Spleen (tissue), 11 donors: ENCODE results near the gene TCEAL3. TPM values are rescaled to one million over a fixed set of nuclear protein-coding genes. Genes with fewer than 3 reads are reported as not detected.
"Not testable (repeated sequence)": the region's sequence is repeated elsewhere in the genome, so short reads cannot be mapped to it uniquely, and the experiment has no call there.

ENCODE experiments used
- DNase-seq: peaks from one replicate; pipeline ENCODE4 v3.0.0-alpha.2; 2020
- H3K27ac ChIP-seq, 8 donors: fragments of 200-600 bp; sonication (generic) in 7 of 8; 1 replicate in 4 of 8; 2 replicates in 4 of 8; pipeline versions ENCODE4 v1.5.0 to v1.8.0; 2016 to 2021; ENCODE audit warnings: inconsistent platforms in 4 of 8, mild to moderate bottlenecking in 4 of 8, moderate library complexity in 1 of 8
- H3K27me3 ChIP-seq, 7 donors: fragments of 200-600 bp; sonication (generic) in 6 of 7; replicated peaks in 1 of 7; 1 replicate in 4 of 7; 2 replicates in 3 of 7; pipeline versions ENCODE4 v1.5.0 to v1.8.0; 2016 to 2021; ENCODE audit warnings: inconsistent platforms in 3 of 7, mild to moderate bottlenecking in 1 of 7
- H3K36me3 ChIP-seq, 6 donors: fragments of 200-600 bp; sonication (generic) in 5 of 6; 1 replicate in 4 of 6; 2 replicates in 2 of 6; pipeline versions ENCODE4 v1.5.0 to v1.8.0; 2016 to 2021; ENCODE audit warnings: inconsistent platforms in 2 of 6
- H3K4me1 ChIP-seq, 6 donors: fragments of 200-600 bp; sonication (generic) in 5 of 6; 1 replicate in 3 of 6; 2 replicates in 3 of 6; pipeline versions ENCODE4 v1.5.0 to v1.8.0; 2016 to 2021; ENCODE audit warnings: inconsistent platforms in 3 of 6
- H3K4me3 ChIP-seq, 8 donors: fragments of 200-600 bp; sonication (generic) in 7 of 8; 1 replicate in 4 of 8; 2 replicates in 4 of 8; pipeline versions ENCODE4 v1.5.0 to v1.8.0; 2016 to 2021; ENCODE audit warnings: inconsistent platforms in 4 of 8, mild to moderate bottlenecking in 4 of 8, moderate library complexity in 2 of 8
- H3K9me3 ChIP-seq, 8 donors: fragments of 200-600 bp; sonication (generic) in 7 of 8; 1 replicate in 4 of 8; 2 replicates in 4 of 8; pipeline versions ENCODE4 v1.5.0 to v1.8.0; 2016 to 2021; ENCODE audit warnings: inconsistent platforms in 4 of 8
- POLR2A ChIP-seq, 3 donors: fragments of 450-650 bp; IDR thresholded peaks; one replicate each; pipeline ENCODE4 v1.5.1; 2017; ENCODE audit warnings: antibody characterized with exemption in 3 of 3, mild to moderate bottlenecking in 1 of 3
- POLR2AphosphoS5 ChIP-seq, 3 donors: sonication (generic); formaldehyde crosslinking; IDR thresholded peaks; one replicate each; pipeline ENCODE4 v1.5.1; 2017; ENCODE audit warnings: antibody characterized with exemption in 3 of 3
- WGBS, 5 donors: extraction: QIAGEN DNeasy Blood & Tissue Kit in 3 of 5; methylation state at CpG; one replicate each; pipeline versions ENCODE4 v1.1.5 to v1.1.7; 2013 to 2018; 5-methylcytosine and 5-hydroxymethylcytosine counted together
- intact Hi-C: fragments of 100-400 bp; cut with DNase I; formaldehyde crosslinking; loops from one replicate; pipeline ENCODE4 v1.15.0; 2023; ENCODE audit warnings: low total_unique reads
- polyA plus RNA-seq, 3 donors: library from polyadenylated mRNA; stranded (reverse); fragments of 200-250 nt; gene quantifications; one replicate each; pipeline ENCODE4 v1.2.1, GENCODE V29; 2013
- total RNA-seq, 7 donors: library from RNA; depleted of rRNA in 3 of 7; stranded (reverse); fragments of >200 nt in 3 of 7; fragmentation: NEBNext Ultra II Directional in 4 of 7; extraction: Animal tissue kit (Norgen Biotek cat#: 25700) in 4 of 7; gene quantifications; one replicate each; pipeline versions ENCODE4 v1.1.0 to v1.2.1, GENCODE V29; 2016 to 2021
- TF ChIP-seq, protein P1 (sequence below), 11 experiments: fragments of 200-600 bp in 7 of 11; fragments of 450-650 bp in 4 of 11; sonication (generic) in 4 of 11; IDR thresholded peaks in 8 of 11; conservative IDR thresholded peaks in 3 of 11; 1 replicate in 7 of 11; 2 replicates in 4 of 11; pipeline versions ENCODE4 v1.4.0 to v1.8.0; 2016 to 2021; ENCODE audit warnings: antibody characterized with exemption in 11 of 11, inconsistent platforms in 4 of 11, mild to moderate bottlenecking in 1 of 11
- donor health status: healthy with polysubstance abuse.
- donor health status: DM: no; HTN: no; CAD: no; lungs with moderate emphysema.
- donor health status: DM: no; HTN: no; CAD: no.
- donor health status: Bipolar disorder and iron deficiency.
- donor health status: healthy.
- donor health status: DM: no; HTN: no; CAD: no.
- donor health status: DM: yes; HTN: yes; CAD: no.

TCEAL3 gene
- total and polyA plus RNA-seq, 10 donors: 16.1 to 36.4 (median 25.4) TPM

DNA sequence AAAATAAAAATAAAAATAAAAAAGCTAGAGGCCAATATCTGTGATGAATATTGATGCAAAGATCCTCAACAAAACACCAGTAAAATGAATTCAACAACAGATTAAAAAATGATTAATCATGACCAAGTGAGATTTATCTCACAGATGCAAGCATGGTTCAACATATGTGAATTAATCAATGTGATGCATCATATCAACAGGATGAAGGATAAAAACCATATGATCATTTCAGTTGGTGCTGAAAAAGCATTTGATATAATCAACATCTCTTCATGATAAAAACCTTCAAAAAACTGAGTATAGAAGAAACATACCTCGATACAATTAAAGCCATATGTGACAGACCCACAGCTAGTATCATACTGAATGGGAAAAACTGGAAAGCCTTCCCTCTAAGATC lies 39.9 kb downstream of the TCEAL3 start:
- peaks cover 0 to 8% (median 0%) of the 10 kb centered on the region in 7 donors for H3K27me3 ChIP-seq
- no peak overlapping the region for H3K4me3 ChIP-seq
- no peaks in the 10 kb centered on the region for H3K36me3 ChIP-seq
- 65 to 96% (median 76%) methylated on average over 1 of the region's 1 CpG for WGBS, 5 donors
- intact Hi-C loops: no loop called here
- TF ChIP-seq POLR2A (IDR thresholded peaks at IDR 0.05) (no peak), POLR2AphosphoS5 (IDR thresholded peaks at IDR 0.05) (no peak)
- TF ChIP-seq, protein P1, sequence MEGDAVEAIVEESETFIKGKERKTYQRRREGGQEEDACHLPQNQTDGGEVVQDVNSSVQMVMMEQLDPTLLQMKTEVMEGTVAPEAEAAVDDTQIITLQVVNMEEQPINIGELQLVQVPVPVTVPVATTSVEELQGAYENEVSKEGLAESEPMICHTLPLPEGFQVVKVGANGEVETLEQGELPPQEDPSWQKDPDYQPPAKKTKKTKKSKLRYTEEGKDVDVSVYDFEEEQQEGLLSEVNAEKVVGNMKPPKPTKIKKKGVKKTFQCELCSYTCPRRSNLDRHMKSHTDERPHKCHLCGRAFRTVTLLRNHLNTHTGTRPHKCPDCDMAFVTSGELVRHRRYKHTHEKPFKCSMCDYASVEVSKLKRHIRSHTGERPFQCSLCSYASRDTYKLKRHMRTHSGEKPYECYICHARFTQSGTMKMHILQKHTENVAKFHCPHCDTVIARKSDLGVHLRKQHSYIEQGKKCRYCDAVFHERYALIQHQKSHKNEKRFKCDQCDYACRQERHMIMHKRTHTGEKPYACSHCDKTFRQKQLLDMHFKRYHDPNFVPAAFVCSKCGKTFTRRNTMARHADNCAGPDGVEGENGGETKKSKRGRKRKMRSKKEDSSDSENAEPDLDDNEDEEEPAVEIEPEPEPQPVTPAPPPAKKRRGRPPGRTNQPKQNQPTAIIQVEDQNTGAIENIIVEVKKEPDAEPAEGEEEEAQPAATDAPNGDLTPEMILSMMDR (IDR thresholded peaks at IDR 0.05 in 8 of 11, conservative IDR thresholded peaks at IDR 0.05 in 3 of 11): no peak
- H3K27ac ChIP-seq: no peak overlapping the region
- no peaks in the 10 kb centered on the region for H3K4me1 ChIP-seq
- peaks cover 0 to 8% (median 0%) of the 10 kb centered on the region in 8 donors for H3K9me3 ChIP-seq
- DNase-seq: no peak

DNA sequence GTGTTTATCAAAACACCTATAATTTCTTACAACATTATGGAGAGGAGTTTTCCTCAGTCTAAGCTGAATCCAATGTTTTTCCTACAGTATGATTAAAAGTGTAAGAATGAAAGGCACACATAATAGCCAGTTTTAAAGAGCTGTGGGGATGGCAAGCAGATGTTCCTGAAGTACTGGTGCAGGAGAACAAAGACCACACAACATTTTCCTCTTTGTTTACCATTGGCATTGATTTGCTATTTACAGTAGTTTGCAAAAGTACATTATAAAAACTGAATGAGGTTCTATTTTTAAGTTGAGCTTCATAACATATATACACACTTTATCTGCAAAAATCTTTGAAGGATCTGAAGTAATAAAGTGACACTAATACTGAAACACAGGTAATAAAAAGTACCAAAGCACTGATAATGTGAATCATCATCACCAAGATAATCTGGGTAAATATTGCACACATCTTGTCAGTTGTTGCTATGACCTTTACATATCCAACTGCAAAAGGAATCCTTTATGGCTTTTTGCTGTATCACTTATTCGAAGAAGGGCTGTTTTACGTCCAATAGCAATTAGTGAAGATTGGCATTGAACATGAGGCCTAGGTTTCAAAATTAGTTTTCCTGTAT lies 43.5 kb downstream of the TCEAL3 start:
- Histone ChIP-seq H3K36me3 (no peaks in the 10 kb centered on the region), H3K4me1 (no peaks in the 10 kb centered on the region), H3K27me3 (no peaks in the 10 kb centered on the region), H3K27ac (no peak overlapping the region), H3K9me3 (peaks cover 0 to 8% (median 0%) of the 10 kb centered on the region in 8 donors), H3K4me3 (no peak overlapping the region)
- WGBS, 5 donors: 85 to 96% (median 92%) methylated on average over 2 of the region's 2 CpGs
- intact Hi-C loops: no loop called here
- TF ChIP-seq, protein P1 (IDR thresholded peaks at IDR 0.05 in 8 of 11, conservative IDR thresholded peaks at IDR 0.05 in 3 of 11): no peak
- no peak for TF ChIP-seq POLR2AphosphoS5 (IDR thresholded peaks at IDR 0.05)
- TF ChIP-seq POLR2A (IDR thresholded peaks at IDR 0.05): no peak
- DNase-seq: no peak

DNA sequence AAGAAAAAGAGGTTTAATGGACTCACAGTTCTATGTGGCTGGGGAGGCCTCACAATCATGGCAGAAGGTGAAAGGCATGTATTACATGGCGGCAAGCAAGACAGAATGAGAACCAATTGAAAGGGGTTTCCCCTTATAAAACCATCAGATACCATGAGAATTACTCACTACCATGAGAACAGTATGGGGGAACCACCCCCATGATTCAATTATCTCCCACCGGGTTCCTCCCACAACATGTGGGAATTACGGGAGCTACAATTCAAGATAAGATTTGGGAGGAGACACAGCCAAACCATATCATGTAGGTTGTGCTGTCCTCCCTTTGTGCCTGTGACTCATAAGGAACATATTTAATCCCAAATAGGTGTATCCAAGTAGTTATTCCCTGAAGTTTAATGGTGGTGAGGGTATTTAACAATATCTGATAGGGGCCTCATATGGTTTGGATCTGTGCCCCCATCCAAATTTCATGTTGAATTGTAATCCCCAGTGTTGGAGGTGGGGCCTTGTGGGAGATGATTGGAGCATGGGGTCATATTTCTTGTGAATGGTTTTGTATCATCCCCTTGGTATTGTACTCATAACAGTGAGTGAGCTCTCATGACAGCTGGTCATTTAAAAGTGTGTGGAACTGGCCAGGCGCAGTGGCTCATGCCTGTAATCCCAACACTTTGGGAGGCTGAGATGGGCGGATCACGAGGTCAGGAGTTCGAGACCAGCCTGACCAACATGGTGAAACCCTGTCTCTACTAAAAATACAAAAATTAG lies 47.7 kb downstream of the TCEAL3 start:
- H3K36me3 ChIP-seq, H3K27ac ChIP-seq, DNase-seq, H3K27me3 ChIP-seq, H3K4me1 ChIP-seq, H3K4me3 ChIP-seq, intact Hi-C loops, H3K9me3 ChIP-seq: not testable (repeated sequence)
- 80 to 92% (median 85%) methylated on average over 7 of the region's 7 CpGs for WGBS, 5 donors

DNA sequence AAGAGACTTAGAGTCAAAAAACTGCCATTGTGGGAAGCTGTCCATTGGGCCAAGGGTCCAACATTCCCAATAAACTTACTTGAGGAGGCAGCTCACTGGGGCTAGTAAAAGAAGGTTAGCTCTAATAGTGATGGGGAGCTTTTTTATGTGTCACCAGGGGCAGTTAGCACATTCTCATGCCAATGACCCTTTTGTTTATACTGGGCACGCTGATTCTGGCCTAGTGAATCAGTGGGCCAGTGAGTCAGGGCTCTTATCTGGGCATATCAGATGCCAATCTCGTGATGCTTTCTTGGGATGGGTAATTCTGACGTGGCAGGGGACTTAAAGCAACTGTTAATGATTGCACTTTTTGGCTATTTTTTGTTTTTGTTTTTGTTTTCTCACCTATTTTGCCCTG lies 48.9 kb downstream of the TCEAL3 start:
- no peak overlapping the region for H3K4me3 ChIP-seq
- 44 to 88% (median 70%) methylated on average over 3 of the region's 3 CpGs for WGBS, 5 donors
- no peak for TF ChIP-seq POLR2A (IDR thresholded peaks at IDR 0.05)
- TF ChIP-seq POLR2AphosphoS5 (IDR thresholded peaks at IDR 0.05): no peak
- TF ChIP-seq, protein P1 (IDR thresholded peaks at IDR 0.05 in 8 of 11, conservative IDR thresholded peaks at IDR 0.05 in 3 of 11): no peak
- no peak for DNase-seq
- H3K27ac ChIP-seq: no peak overlapping the region
- no peaks in the 10 kb centered on the region for H3K36me3 ChIP-seq
- H3K4me1 ChIP-seq: no peaks in the 10 kb centered on the region
- intact Hi-C loops: no loop called here
- peaks cover 0 to 6% (median 0%) of the 10 kb centered on the region in 7 donors for H3K27me3 ChIP-seq
- no peaks in the 10 kb centered on the region for H3K9me3 ChIP-seq

DNA sequence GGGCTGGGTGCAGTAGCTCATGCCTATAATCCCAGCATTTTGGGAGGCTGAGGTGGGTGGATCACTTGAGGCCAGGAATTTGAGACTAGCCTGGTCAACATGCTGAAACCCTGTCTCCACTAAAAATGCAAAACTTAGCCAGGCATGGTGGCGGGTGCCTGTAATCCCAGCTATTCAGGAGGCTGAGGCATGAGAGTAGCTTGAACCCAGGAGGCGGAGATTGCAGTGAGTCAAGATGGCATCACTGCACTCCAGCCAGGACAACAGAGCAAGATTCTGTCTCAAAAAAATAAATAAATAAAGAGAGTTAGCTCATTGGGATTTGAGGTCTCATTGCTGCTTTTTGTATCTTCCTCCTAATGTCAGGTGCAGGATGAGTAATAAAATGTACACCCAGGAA lies 49.3 kb downstream of the TCEAL3 start:
- H3K36me3 ChIP-seq, H3K9me3 ChIP-seq, intact Hi-C loops, H3K27ac ChIP-seq, H3K27me3 ChIP-seq, DNase-seq, H3K4me1 ChIP-seq, H3K4me3 ChIP-seq: not testable (repeated sequence)
- WGBS, 5 donors: 85 to 100% (median 93%) methylated on average over 2 of the region's 2 CpGs
